HUES64 (cell line): ENCODE measurements around the gene HIGD1A.

Experiments
- H3K27ac ChIP-seq: 2 replicates; pipeline ENCODE4 v1.7.0; 2013; ENCODE audit warnings: low read depth, low read length, inconsistent platforms
- H3K27me3 ChIP-seq: 2 replicates; pipeline ENCODE4 v1.6.1; 2013; ENCODE audit warnings: mild to moderate bottlenecking, low read length; ENCODE audit not compliant: insufficient read depth
- H3K36me3 ChIP-seq: 2 replicates; pipeline ENCODE4 v1.6.1; 2013; ENCODE audit warnings: mild to moderate bottlenecking, low read length; ENCODE audit not compliant: insufficient read depth
- H3K4me1 ChIP-seq: 2 replicates; pipeline ENCODE4 v1.6.1; 2013; ENCODE audit warnings: mild to moderate bottlenecking, low read length, moderate library complexity; ENCODE audit not compliant: insufficient read depth
- H3K4me3 ChIP-seq: 2 replicates; pipeline ENCODE4 v1.5.1; 2013; ENCODE audit warnings: mild to moderate bottlenecking, low read length, moderate library complexity
- H3K9ac ChIP-seq: 2 replicates; pipeline ENCODE4 v1.6.1; 2013; ENCODE audit warnings: mild to moderate bottlenecking, low read depth, low read length
- H3K9me3 ChIP-seq: 2 replicates; pipeline ENCODE4 v1.6.1; 2013; ENCODE audit warnings: low read depth, low read length; ENCODE audit not compliant: insufficient read depth
- WGBS: fragments of 150-250, 120-280 bp; methylation state at CpG from one replicate; pipeline ENCODE4 v1.1.7; 2013; ENCODE audit warnings: missing lambda C conversion rate; 5-methylcytosine and 5-hydroxymethylcytosine counted together

The HIGD1A gene

DNA sequence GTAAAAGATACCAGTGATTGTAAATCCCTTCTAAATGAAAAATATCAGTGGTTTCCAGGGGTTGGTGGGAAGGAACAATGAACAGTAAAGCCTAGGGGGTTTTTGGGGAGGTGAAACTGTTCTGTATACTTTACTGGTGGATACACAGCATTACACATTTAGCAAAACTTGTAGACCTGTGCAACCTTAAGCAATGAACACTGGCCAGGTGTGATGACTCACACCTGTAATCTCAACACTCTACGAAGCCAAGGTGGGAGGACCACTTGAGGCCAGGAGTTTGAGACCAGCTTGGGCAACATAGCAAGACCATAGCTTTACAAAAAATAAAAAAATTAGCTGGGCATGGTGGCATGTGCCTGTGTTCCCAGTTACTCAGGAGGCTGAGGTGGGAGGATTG is 33.0 kb downstream of the HIGD1A start:
- 87% methylated on average over 1 of the region's 1 CpG for WGBS
- H3K4me1 ChIP-seq, result 0 out of 2 replicates have a peak, but pooled peaks cover 3% of the 10 kb centered on the region

DNA sequence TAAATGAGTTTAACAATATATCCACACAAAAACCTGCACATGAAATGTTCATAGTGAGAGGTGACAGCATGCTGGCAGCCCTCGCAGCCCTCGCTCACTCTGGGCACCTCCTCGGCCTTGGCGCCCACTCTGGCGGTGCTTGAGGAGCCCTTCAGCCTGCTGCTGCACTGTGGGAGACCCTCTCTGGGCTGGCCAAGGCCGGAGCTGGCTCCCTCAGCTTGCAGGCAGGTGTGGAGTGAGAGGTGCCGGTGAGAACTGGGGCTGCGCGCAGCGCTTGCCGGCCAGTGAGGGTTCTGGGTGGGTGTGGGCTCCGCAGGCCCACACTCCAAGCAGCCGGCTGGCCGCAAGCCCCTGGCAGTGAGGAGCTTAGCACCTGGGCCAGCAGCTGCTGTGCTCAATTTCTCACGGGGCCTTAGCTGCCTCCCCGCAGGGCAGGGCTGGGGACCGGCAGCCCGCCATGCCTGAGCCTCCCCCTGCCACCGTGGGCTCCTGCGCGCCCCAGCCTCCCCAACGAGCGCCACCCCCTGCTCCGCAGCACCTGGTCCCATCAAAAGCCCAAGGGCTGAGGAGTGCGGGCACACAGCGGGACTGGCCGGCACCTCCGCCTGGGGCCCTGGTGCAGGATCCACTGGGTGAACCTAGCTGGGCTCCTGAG is 34.7 kb downstream of the HIGD1A start:
- H3K9ac ChIP-seq, result no peak overlapping the region
- no peak overlapping the region for H3K27ac ChIP-seq
- 94% methylated on average over 28 of the region's 28 CpGs for WGBS
- H3K4me1 ChIP-seq, result peaks cover 8% of the 10 kb centered on the region; the same call in 1 of the 2 replicates
- peaks cover 12% of the 10 kb centered on the region for H3K27me3 ChIP-seq
- no peak overlapping the region for H3K4me3 ChIP-seq
- H3K36me3 ChIP-seq, result no peaks in the 10 kb centered on the region
- H3K9me3 ChIP-seq, result no peaks in the 10 kb centered on the region

More for the DNA sequence above, 33.0 kb downstream of the HIGD1A start:
- Histone ChIP-seq H3K9me3 (no peaks in the 10 kb centered on the region), H3K27ac (no peak overlapping the region), H3K4me3 (no peak overlapping the region), H3K9ac (no peak overlapping the region), H3K36me3 (no peaks in the 10 kb centered on the region), H3K27me3 (peaks cover 12% of the 10 kb centered on the region)

GRCh38 chr3:42764561-42765295 is 39.6 kb downstream of the HIGD1A start:
- H3K4me3 ChIP-seq, result no peak overlapping the region
- H3K9me3 ChIP-seq, result no peaks in the 10 kb centered on the region
- H3K4me1 ChIP-seq, result peaks cover 11% of the 10 kb centered on the region; the same call in 1 of the 2 replicates
- no peaks in the 10 kb centered on the region for H3K36me3 ChIP-seq
- no peak overlapping the region for H3K9ac ChIP-seq
- H3K27me3 ChIP-seq, result no peaks in the 10 kb centered on the region
- WGBS, result 78% methylated on average over 3 of the region's 3 CpGs
- H3K27ac ChIP-seq, result peak overlapping the region; percentile 37; the same call in 1 of the 2 replicates

GRCh38 chr3:42764115-42764514 is 40.2 kb downstream of the HIGD1A start:
- Histone ChIP-seq H3K4me3 (no peak overlapping the region), H3K9ac (no peak overlapping the region), H3K27ac (peak overlapping the region; percentile 37; the same call in 1 of the 2 replicates), H3K27me3 (no peaks in the 10 kb centered on the region), H3K36me3 (no peaks in the 10 kb centered on the region), H3K9me3 (no peaks in the 10 kb centered on the region), H3K4me1 (peaks cover 11% of the 10 kb centered on the region; the same call in 1 of the 2 replicates)
- WGBS, result 88% methylated on average over 3 of the region's 3 CpGs

- Histone ChIP-seq H3K27ac (no peak overlapping the region), H3K27me3 (no peaks in the 10 kb centered on the region), H3K36me3 (no peaks in the 10 kb centered on the region), H3K9me3 (no peaks in the 10 kb centered on the region), H3K4me1 (peaks cover 11% of the 10 kb centered on the region; the same call in 1 of the 2 replicates), H3K9ac (no peak overlapping the region), H3K4me3 (no peak overlapping the region)
- WGBS, result 91% methylated on average over 2 of the region's 2 CpGs
Measured at GRCh38 chr3:42763021-42763420, 41.3 kb downstream of the HIGD1A start.

- 97% methylated on average over 6 of the region's 6 CpGs for WGBS
- H3K27ac ChIP-seq, result no peak overlapping the region
- peaks cover 11% of the 10 kb centered on the region; the same call in 1 of the 2 replicates for H3K4me1 ChIP-seq
- H3K36me3 ChIP-seq, result no peaks in the 10 kb centered on the region
- H3K9me3 ChIP-seq, result no peaks in the 10 kb centered on the region
- no peak overlapping the region for H3K9ac ChIP-seq
- H3K27me3 ChIP-seq, result no peaks in the 10 kb centered on the region
- H3K4me3 ChIP-seq, result no peak overlapping the region
Measured at GRCh38 chr3:42762046-42762724, 42.1 kb downstream of the HIGD1A start.

DNA sequence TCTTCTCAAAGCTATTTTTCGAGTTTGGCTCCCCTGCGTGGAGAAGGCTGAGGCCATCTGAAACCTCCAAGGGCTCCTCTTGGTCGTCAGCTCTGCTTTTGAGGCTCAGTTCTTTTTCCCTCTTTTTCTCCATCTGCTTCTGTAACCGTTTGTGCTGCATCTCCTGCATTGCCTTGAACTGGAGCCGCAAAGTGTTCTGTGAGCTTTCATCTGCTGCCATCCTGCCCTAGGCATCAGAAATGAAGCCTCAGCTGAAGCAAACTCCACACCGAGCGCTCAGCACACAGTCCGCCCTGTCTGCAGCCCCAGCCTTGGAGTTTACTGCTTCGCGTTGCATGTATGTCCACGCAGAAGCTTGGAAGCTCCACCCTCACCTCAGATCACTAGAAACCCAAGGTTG is 46.2 kb downstream of the HIGD1A start:
- H3K36me3 ChIP-seq, result no peaks in the 10 kb centered on the region
- no peaks in the 10 kb centered on the region for H3K4me1 ChIP-seq
- H3K27me3 ChIP-seq, result no peaks in the 10 kb centered on the region
- H3K27ac ChIP-seq, result no peak overlapping the region
- no peak overlapping the region for H3K4me3 ChIP-seq
- no peak overlapping the region for H3K9ac ChIP-seq
- WGBS, result 85% methylated on average over 11 of the region's 11 CpGs
- no peaks in the 10 kb centered on the region for H3K9me3 ChIP-seq

DNA sequence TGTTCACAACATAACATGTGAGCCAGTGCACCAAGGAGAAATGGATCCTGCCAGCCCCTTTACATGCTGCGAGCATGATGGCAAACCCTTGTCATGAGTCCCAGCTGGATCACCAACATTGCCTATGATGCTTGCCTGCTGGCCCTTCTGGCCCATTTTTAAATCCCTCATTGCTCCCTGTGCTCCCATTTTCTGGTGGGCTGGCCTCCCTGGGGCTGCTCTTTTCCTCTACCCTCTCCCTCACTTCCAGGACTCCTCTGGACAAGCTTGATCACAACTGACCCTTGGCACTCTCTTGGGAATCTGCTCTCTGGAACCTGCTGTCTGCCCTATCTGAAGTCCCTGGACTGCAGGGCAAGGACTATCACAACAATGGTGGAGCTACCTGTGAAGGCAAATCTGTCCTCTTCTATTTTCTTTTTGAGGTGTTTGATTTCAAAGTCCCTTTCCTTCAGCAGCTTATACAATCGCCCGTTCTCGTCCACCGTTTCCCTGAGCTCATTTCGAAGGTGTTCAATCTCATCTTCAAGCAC is 47.5 kb downstream of the HIGD1A start:
- Histone ChIP-seq H3K4me3 (no peak overlapping the region), H3K9ac (no peak overlapping the region), H3K27me3 (no peaks in the 10 kb centered on the region), H3K36me3 (no peaks in the 10 kb centered on the region), H3K9me3 (no peaks in the 10 kb centered on the region), H3K4me1 (no peaks in the 10 kb centered on the region), H3K27ac (no peak overlapping the region)
- 92% methylated on average over 6 of the region's 6 CpGs for WGBS

GRCh38 chr3:42755681-42756578 is 48.4 kb downstream of the HIGD1A start:
- WGBS, result 77% methylated on average over 5 of the region's 5 CpGs
- no peaks in the 10 kb centered on the region for H3K27me3 ChIP-seq
- no peak overlapping the region for H3K27ac ChIP-seq
- no peaks in the 10 kb centered on the region for H3K36me3 ChIP-seq
- no peaks in the 10 kb centered on the region for H3K4me1 ChIP-seq
- H3K9me3 ChIP-seq, result no peaks in the 10 kb centered on the region
- H3K4me3 ChIP-seq, result no peak overlapping the region
- no peak overlapping the region for H3K9ac ChIP-seq

- no peaks in the 10 kb centered on the region for H3K36me3 ChIP-seq
- no peak overlapping the region for H3K9ac ChIP-seq
- H3K27ac ChIP-seq, result no peak overlapping the region
- no peaks in the 10 kb centered on the region for H3K9me3 ChIP-seq
- no peaks in the 10 kb centered on the region for H3K27me3 ChIP-seq
- no peak overlapping the region for H3K4me3 ChIP-seq
- H3K4me1 ChIP-seq, result no peaks in the 10 kb centered on the region
- WGBS, result 93% methylated on average over 3 of the region's 3 CpGs
Measured at GRCh38 chr3:42753757-42754156, 50.5 kb downstream of the HIGD1A start.
